ENCODE measurements around the gene BUB1.

- TF ChIP-seq POLR2AphosphoS5 (IDR thresholded peaks at IDR 0.05; ENCODE audit: low read depth, low read length) = no peak
- TF ChIP-seq NRF1 (IDR thresholded peaks at IDR 0.05; ENCODE audit: low read depth, low read length) = no peak
- no peak for TF ChIP-seq FOSL1 (IDR thresholded peaks at IDR 0.05; ENCODE audit: insufficient read depth, low read depth, low read length)
- no peak for TF ChIP-seq HDAC6 (IDR thresholded peaks at IDR 0.05; ENCODE audit: low read depth, low read length)
- TF ChIP-seq CTCF (IDR thresholded peaks at IDR 0.05; ENCODE audit: control extremely low read depth in 1 of 3, insufficient read depth in 1 of 3, low read depth in 1 of 3, low read length in 3 of 3) = no peak
- TF ChIP-seq SIX5 (IDR thresholded peaks at IDR 0.05; ENCODE audit: low read depth, low read length) = no peak
- TF ChIP-seq EZH2 (IDR thresholded peaks at IDR 0.05; ENCODE audit: low read depth, low read length, severe bottlenecking) = no peak
- no peak for TF ChIP-seq RFX5 (IDR thresholded peaks at IDR 0.05; ENCODE audit: borderline replicate concordance, low read depth, low read length)
- TF ChIP-seq RAD21 (IDR thresholded peaks at IDR 0.05 in 1 of 2, conservative IDR thresholded peaks at IDR 0.05 in 1 of 2; ENCODE audit: low read depth in 2 of 2, low read length in 2 of 2) = no peak
- no peak for TF ChIP-seq SAP30 (IDR thresholded peaks at IDR 0.05; ENCODE audit: insufficient read depth, insufficient replicate concordance, low read length)
Observed at GRCh38 chr2:110718382-110718781, 40.5 kb upstream of the BUB1 start.
